ENCODE results near the gene SOHLH1.

GRCh38 chr9:135687216-135687615, 12.1 kb downstream of the SOHLH1 start:
- TF ChIP-seq EZH2 (IDR thresholded peaks at IDR 0.05; ENCODE audit: borderline replicate concordance, low read length) (no peak), CTCF (conservative IDR thresholded peaks at IDR 0.05 in 1 of 2, IDR thresholded peaks at IDR 0.05 in 1 of 2; ENCODE audit: extremely low read depth in 1 of 2, insufficient read depth in 1 of 2, low read depth in 1 of 2, low read length in 2 of 2) (no peak)

All from mammary epithelial cell (primary cell).